Activated CD4-positive, alpha-beta T cell treated with anti-CD3 and anti-CD28 coated beads, Interleukin-2, Interleukin-4, amounts not matched to agents 100 ng/mL and 50 ng/mL, durations not matched to agents 16 hours and 8 hours (primary cell): Measurements from ENCODE around the gene CFAP100.

Source experiments
- DNase-seq: peaks from one replicate; pipeline ENCODE4 v3.0.0-alpha.2; 2020; ENCODE audit warnings: low spot score

Gene CFAP100

GRCh38 chr3:126442094-126442855 is 47.6 kb downstream of the CFAP100 start:
- no peak for DNase-seq

GRCh38 chr3:126442856-126443242 is 48.1 kb downstream of the CFAP100 start:
- no peak for DNase-seq

- no peak for DNase-seq
Observed at GRCh38 chr3:126445506-126445905, 50.8 kb downstream of the CFAP100 start.

- DNase-seq, result no peak
Observed at GRCh38 chr3:126446301-126446700, 51.6 kb downstream of the CFAP100 start.

GRCh38 chr3:126446791-126447190 is 52.1 kb downstream of the CFAP100 start:
- DNase-seq, result no peak

- no peak for DNase-seq
Observed at GRCh38 chr3:126447456-126448106, 52.9 kb downstream of the CFAP100 start.

GRCh38 chr3:126448136-126448892 is 53.6 kb downstream of the CFAP100 start:
- no peak for DNase-seq

GRCh38 chr3:126448893-126449180 is 54.1 kb downstream of the CFAP100 start:
- DNase-seq, result no peak

- DNase-seq, result no peak
Observed at GRCh38 chr3:126449621-126450051, 54.9 kb downstream of the CFAP100 start.

GRCh38 chr3:126450219-126450618 is 55.5 kb downstream of the CFAP100 start:
- no peak for DNase-seq

- no peak for DNase-seq
Observed at GRCh38 chr3:126450744-126451143, 56.0 kb downstream of the CFAP100 start.

- no peak for DNase-seq
Observed at GRCh38 chr3:126451511-126451910, 56.8 kb downstream of the CFAP100 start.

- no peak for DNase-seq
Observed at GRCh38 chr3:126452213-126452612, 57.5 kb downstream of the CFAP100 start.

GRCh38 chr3:126454025-126454424 is 59.3 kb downstream of the CFAP100 start:
- no peak for DNase-seq

GRCh38 chr3:126454437-126455198 is 59.9 kb downstream of the CFAP100 start:
- DNase-seq, result no peak

GRCh38 chr3:126456211-126456610 is 61.5 kb downstream of the CFAP100 start:
- no peak for DNase-seq

- DNase-seq, result no peak
Observed at GRCh38 chr3:126456766-126457388, 62.2 kb downstream of the CFAP100 start.

- no peak for DNase-seq
Observed at GRCh38 chr3:126459111-126459762, 64.5 kb downstream of the CFAP100 start.

- DNase-seq, result no peak
Observed at GRCh38 chr3:126459763-126460127, 65.0 kb downstream of the CFAP100 start.

GRCh38 chr3:126460381-126460780 is 65.7 kb downstream of the CFAP100 start:
- DNase-seq, result no peak

- no peak for DNase-seq
Observed at GRCh38 chr3:126461450-126462070, 66.9 kb downstream of the CFAP100 start.
